GM23338 (cell line): ENCODE results near the gene ZNF35.

Source experiments
- EZH2 ChIP-seq: fragments of 200-600 bp; sonication (generic); IDR thresholded peaks from one replicate; pipeline ENCODE4 v1.8.0; 2017; ENCODE audit warnings: antibody characterized with exemption, mild to moderate bottlenecking, low read depth; ENCODE audit not compliant: unreplicated experiment
- EZH2phosphoT487 ChIP-seq: fragments of 200-600 bp; sonication (generic); IDR thresholded peaks from one replicate; pipeline ENCODE4 v1.8.1; 2018; ENCODE audit warnings: antibody characterized with exemption; ENCODE audit not compliant: unreplicated experiment
- JUNB ChIP-seq: IDR thresholded peaks from one replicate; pipeline ENCODE4 v1.6.1; 2016; ENCODE audit warnings: antibody characterized with exemption; ENCODE audit not compliant: unreplicated experiment
- POLR2AphosphoS5 ChIP-seq: IDR thresholded peaks from 2 replicates; pipeline ENCODE4 v1.6.1; 2016; ENCODE audit warnings: antibody characterized with exemption, low read depth
- ZNF331 ChIP-seq: fragments of 250-450 bp; sonication (Bioruptor Pico); IDR thresholded peaks from 2 replicates; pipeline ENCODE4 v1.5.0; 2020; ENCODE audit warnings: low read depth, mild to moderate bottlenecking, moderate library complexity
- TF ChIP-seq, protein P1 (sequence below): IDR thresholded peaks from one replicate; pipeline ENCODE4 v1.6.1; 2018; ENCODE audit warnings: antibody characterized with exemption; ENCODE audit not compliant: unreplicated experiment
- TF ChIP-seq, protein P2 (sequence below), 2 experiments: fragments of 200-600 bp in 1 of 2; sonication (generic) in 1 of 2; conservative IDR thresholded peaks; 2 replicates each; pipeline versions ENCODE4 v1.5.1 to v1.6.1; 2016 to 2017; ENCODE audit warnings: antibody characterized with exemption in 2 of 2, low read depth in 2 of 2, mild to moderate bottlenecking in 2 of 2, moderate library complexity in 1 of 2

DNA sequence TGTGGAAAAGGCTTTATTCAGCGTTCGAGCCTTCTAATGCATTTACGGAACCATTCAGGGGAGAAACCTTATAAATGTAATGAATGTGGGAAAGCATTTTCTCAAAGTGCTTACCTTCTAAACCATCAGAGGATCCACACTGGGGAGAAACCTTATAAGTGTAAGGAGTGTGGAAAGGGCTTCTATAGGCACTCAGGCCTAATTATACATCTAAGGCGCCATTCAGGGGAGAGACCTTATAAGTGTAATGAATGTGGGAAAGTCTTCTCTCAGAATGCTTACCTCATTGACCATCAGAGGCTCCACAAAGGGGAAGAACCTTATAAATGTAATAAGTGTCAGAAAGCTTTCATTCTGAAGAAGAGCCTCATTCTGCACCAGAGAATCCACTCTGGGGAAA, 6.2 kb upstream of the ZNF35 start:
- TF ChIP-seq, protein P1, sequence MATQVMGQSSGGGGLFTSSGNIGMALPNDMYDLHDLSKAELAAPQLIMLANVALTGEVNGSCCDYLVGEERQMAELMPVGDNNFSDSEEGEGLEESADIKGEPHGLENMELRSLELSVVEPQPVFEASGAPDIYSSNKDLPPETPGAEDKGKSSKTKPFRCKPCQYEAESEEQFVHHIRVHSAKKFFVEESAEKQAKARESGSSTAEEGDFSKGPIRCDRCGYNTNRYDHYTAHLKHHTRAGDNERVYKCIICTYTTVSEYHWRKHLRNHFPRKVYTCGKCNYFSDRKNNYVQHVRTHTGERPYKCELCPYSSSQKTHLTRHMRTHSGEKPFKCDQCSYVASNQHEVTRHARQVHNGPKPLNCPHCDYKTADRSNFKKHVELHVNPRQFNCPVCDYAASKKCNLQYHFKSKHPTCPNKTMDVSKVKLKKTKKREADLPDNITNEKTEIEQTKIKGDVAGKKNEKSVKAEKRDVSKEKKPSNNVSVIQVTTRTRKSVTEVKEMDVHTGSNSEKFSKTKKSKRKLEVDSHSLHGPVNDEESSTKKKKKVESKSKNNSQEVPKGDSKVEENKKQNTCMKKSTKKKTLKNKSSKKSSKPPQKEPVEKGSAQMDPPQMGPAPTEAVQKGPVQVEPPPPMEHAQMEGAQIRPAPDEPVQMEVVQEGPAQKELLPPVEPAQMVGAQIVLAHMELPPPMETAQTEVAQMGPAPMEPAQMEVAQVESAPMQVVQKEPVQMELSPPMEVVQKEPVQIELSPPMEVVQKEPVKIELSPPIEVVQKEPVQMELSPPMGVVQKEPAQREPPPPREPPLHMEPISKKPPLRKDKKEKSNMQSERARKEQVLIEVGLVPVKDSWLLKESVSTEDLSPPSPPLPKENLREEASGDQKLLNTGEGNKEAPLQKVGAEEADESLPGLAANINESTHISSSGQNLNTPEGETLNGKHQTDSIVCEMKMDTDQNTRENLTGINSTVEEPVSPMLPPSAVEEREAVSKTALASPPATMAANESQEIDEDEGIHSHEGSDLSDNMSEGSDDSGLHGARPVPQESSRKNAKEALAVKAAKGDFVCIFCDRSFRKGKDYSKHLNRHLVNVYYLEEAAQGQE = no peak
- TF ChIP-seq, protein P2, sequence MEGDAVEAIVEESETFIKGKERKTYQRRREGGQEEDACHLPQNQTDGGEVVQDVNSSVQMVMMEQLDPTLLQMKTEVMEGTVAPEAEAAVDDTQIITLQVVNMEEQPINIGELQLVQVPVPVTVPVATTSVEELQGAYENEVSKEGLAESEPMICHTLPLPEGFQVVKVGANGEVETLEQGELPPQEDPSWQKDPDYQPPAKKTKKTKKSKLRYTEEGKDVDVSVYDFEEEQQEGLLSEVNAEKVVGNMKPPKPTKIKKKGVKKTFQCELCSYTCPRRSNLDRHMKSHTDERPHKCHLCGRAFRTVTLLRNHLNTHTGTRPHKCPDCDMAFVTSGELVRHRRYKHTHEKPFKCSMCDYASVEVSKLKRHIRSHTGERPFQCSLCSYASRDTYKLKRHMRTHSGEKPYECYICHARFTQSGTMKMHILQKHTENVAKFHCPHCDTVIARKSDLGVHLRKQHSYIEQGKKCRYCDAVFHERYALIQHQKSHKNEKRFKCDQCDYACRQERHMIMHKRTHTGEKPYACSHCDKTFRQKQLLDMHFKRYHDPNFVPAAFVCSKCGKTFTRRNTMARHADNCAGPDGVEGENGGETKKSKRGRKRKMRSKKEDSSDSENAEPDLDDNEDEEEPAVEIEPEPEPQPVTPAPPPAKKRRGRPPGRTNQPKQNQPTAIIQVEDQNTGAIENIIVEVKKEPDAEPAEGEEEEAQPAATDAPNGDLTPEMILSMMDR (conservative IDR thresholded peaks at IDR 0.05; ENCODE audit: low read depth in 2 of 2) = no peak
- TF ChIP-seq ZNF331 (no peak), EZH2 (no peak), JUNB (no peak), POLR2AphosphoS5 (no peak), EZH2phosphoT487 (no peak)
